SK-N-SH (cell line): ENCODE results near the gene ACSL3. TPM values are rescaled to one million over a fixed set of nuclear protein-coding genes. Genes with fewer than 3 reads are reported as not detected.
"Not testable (repeated sequence)": the region's sequence is repeated elsewhere in the genome, so short reads cannot be mapped to it uniquely, and the experiment has no call there.

Experiments
- CTCF ChIA-PET: fragments of 300-600, 350-600 bp; formaldehyde crosslinking; extraction: SDS; loops from one replicate; lab custom pipeline; 2021; lab: Yijun Ruan, JAX
- POLR2A ChIA-PET: fragments of 350-600 bp; sonication (Branson Sonifier 250); formaldehyde crosslinking; extraction: SDS; loops from one replicate; lab custom pipeline; 2020; ENCODE audit warnings: antibody characterized with exemption, inconsistent platforms; lab: Yijun Ruan, JAX
- DNase-seq: peaks from one replicate; pipeline ENCODE4 v3.0.0; 2012
- H2AFZ ChIP-seq: fragments of 200-600 bp; sonication (generic); 2 replicates; pipeline ENCODE4 v1.8.1; 2016; ENCODE audit warnings: antibody characterized with exemption, mild to moderate bottlenecking, low read depth
- H3F3A ChIP-seq: fragments of 200-600 bp; sonication (generic); replicated peaks from 2 replicates; pipeline ENCODE3; 2016; ENCODE audit warnings: antibody characterized with exemption, mild to moderate bottlenecking; ENCODE audit not compliant: insufficient read depth
- H3K27ac ChIP-seq, 2 experiments: fragments of 200-500 bp in 1 of 2; fragments of 200-600 bp in 1 of 2; sonication (Bioruptor generic) in 1 of 2; sonication (generic), shearing (Covaris generic) in 1 of 2; 2 replicates each; pipeline versions ENCODE4 v1.5.1 to v1.6.1; 2014 to 2016; ENCODE audit warnings: low read depth in 2 of 2, inconsistent platforms in 1 of 2, low read length in 1 of 2, mild to moderate bottlenecking in 1 of 2, mixed read lengths in 1 of 2
- H3K27me3 ChIP-seq: fragments of 200-600 bp; sonication (generic), shearing (Covaris generic); 2 replicates; pipeline ENCODE4 v1.6.1; 2016; ENCODE audit warnings: mixed run types; ENCODE audit not compliant: insufficient read depth
- H3K36me3 ChIP-seq, 2 experiments: fragments of 200-500 bp in 1 of 2; fragments of 200-600 bp in 1 of 2; sonication (Bioruptor generic) in 1 of 2; sonication (generic) in 1 of 2; replicated peaks in 1 of 2; 2 replicates each; pipeline versions ENCODE3 to v1.5.1; 2014 to 2016; ENCODE audit warnings: low read length in 1 of 2, mild to moderate bottlenecking in 1 of 2; ENCODE audit not compliant: insufficient read depth in 2 of 2, control insufficient read depth in 1 of 2
- H3K4me1 ChIP-seq, 2 experiments: fragments of 200-500 bp in 1 of 2; fragments of 200-600 bp in 1 of 2; sonication (Bioruptor generic) in 1 of 2; sonication (generic), shearing (Covaris generic) in 1 of 2; 2 replicates each; pipeline versions ENCODE4 v1.5.1 to v1.6.1; 2014 to 2016; ENCODE audit warnings: low read depth in 1 of 2, low read length in 1 of 2, mixed run types in 1 of 2; ENCODE audit not compliant: insufficient read depth in 2 of 2, control insufficient read depth in 1 of 2
- H3K4me2 ChIP-seq: fragments of 200-600 bp; sonication (generic), shearing (Covaris generic); 2 replicates; pipeline ENCODE4 v1.6.1; 2017; ENCODE audit warnings: mixed run types
- H3K4me3 ChIP-seq, 2 experiments: fragments of 200-500 bp in 1 of 2; fragments of 200-600 bp in 1 of 2; sonication (Bioruptor generic) in 1 of 2; sonication (generic), shearing (Covaris generic) in 1 of 2; 2 replicates each; pipeline versions ENCODE4 v1.5.1 to v1.8.1; 2014 to 2016; ENCODE audit warnings: low read depth in 2 of 2, inconsistent platforms in 1 of 2, low read length in 1 of 2, mild to moderate bottlenecking in 1 of 2, mixed read lengths in 1 of 2, moderate library complexity in 1 of 2
- H3K79me2 ChIP-seq: fragments of 200-600 bp; sonication (generic); 2 replicates; pipeline ENCODE4 v1.8.1; 2017; ENCODE audit warnings: mild to moderate bottlenecking; ENCODE audit not compliant: insufficient read depth
- H3K9ac ChIP-seq: fragments of 200-600 bp; sonication (generic); 2 replicates; pipeline ENCODE4 v1.6.1; 2017; ENCODE audit warnings: mixed run types
- H3K9me2 ChIP-seq: fragments of 200-600 bp; sonication (generic); 2 replicates; pipeline ENCODE4 v1.6.1; 2017; ENCODE audit warnings: mixed run types
- H3K9me3 ChIP-seq: fragments of 200-600 bp; sonication (generic); 2 replicates; pipeline ENCODE4 v1.6.1; 2017; ENCODE audit warnings: mixed run types, mild to moderate bottlenecking, moderate library complexity
- H4K20me1 ChIP-seq: fragments of 200-600 bp; sonication (generic); 2 replicates; pipeline ENCODE4 v1.6.1; 2017; ENCODE audit warnings: mild to moderate bottlenecking, mixed run types; ENCODE audit not compliant: insufficient read depth
- CHD2 ChIP-seq: fragments of 150-350 bp; IDR thresholded peaks from 2 replicates; pipeline ENCODE4 v1.6.1; 2018; ENCODE audit warnings: low read length; ENCODE audit not compliant: partially characterized antibody
- ELF1 ChIP-seq: IDR thresholded peaks from 2 replicates; pipeline ENCODE4 v1.4.0; 2012
- EZH2phosphoT487 ChIP-seq: fragments of 200-600 bp; sonication (generic); IDR thresholded peaks from 2 replicates; pipeline ENCODE4 v1.6.1; 2017; ENCODE audit warnings: low read depth, mixed run types, mild to moderate bottlenecking, antibody characterized with exemption, moderate library complexity, borderline replicate concordance
- FOXJ3 ChIP-seq: sonication (generic); formaldehyde crosslinking; IDR thresholded peaks from 2 replicates; pipeline ENCODE4 v1.5.1; 2020; ENCODE audit warnings: mild to moderate bottlenecking, missing genetic modification reagents
- FOXM1 ChIP-seq: IDR thresholded peaks from 2 replicates; pipeline ENCODE4 v1.4.0; 2012; ENCODE audit warnings: low read depth, mild to moderate bottlenecking
- JUND ChIP-seq: IDR thresholded peaks from 2 replicates; pipeline ENCODE4 v1.4.0; 2012
- NRF1 ChIP-seq: IDR thresholded peaks from 2 replicates; pipeline ENCODE4 v1.6.1; 2012; ENCODE audit warnings: low read depth, mild to moderate bottlenecking, low read length
- RCOR1 ChIP-seq: fragments of 150-350 bp; IDR thresholded peaks from 2 replicates; pipeline ENCODE4 v1.6.1; 2017; ENCODE audit warnings: antibody characterized with exemption, low read length
- REST ChIP-seq: IDR thresholded peaks from 2 replicates; pipeline ENCODE4 v1.6.1; 2012; ENCODE audit warnings: mild to moderate bottlenecking, low read depth, low read length, moderate library complexity
- SIN3A ChIP-seq: IDR thresholded peaks from 2 replicates; pipeline ENCODE4 v1.6.1; 2012; ENCODE audit warnings: low read depth, mild to moderate bottlenecking, low read length, moderate library complexity, borderline replicate concordance
- USF1 ChIP-seq: IDR thresholded peaks from 2 replicates; pipeline ENCODE4 v1.4.0; 2012; ENCODE audit warnings: low read depth, borderline replicate concordance
- YY1 ChIP-seq: IDR thresholded peaks from 2 replicates; pipeline ENCODE4 v1.4.0; 2012; ENCODE audit warnings: low read depth, mild to moderate bottlenecking
- WGBS: methylation state at CpG from one replicate; pipeline ENCODE4 v1.1.6; 2017; ENCODE audit warnings: low lambda C conversion rate; 5-methylcytosine and 5-hydroxymethylcytosine counted together
- polyA plus RNA-seq, 3 experiments: library from polyadenylated mRNA; depleted of rRNA; stranded (reverse); fragments of >200 nt; gene quantifications; 2 replicates each; pipeline ENCODE4 v1.2.3, GENCODE V29; 2012

ACSL3 gene
- polyA plus RNA-seq, 1 of the 3 experiments (the other 2 are of a cell fraction), result 15.7 TPM

GRCh38 chr2:222984908-222985307 is 124.1 kb downstream of the ACSL3 start:
- H3K4me1 ChIP-seq, result peaks cover 7 to 8% of the 10 kb centered on the region in 2 experiments; a peak in 2 of 4 replicates
- H3K4me3 ChIP-seq, result no peak overlapping the region
- no peaks in the 10 kb centered on the region for H3K79me2 ChIP-seq
- no peaks in the 10 kb centered on the region for H3K27me3 ChIP-seq
- no peaks in the 10 kb centered on the region for H3K36me3 ChIP-seq
- no peaks in the 10 kb centered on the region for H3K9me2 ChIP-seq
- WGBS, result 77% methylated on average over 2 of the region's 2 CpGs
- no peak overlapping the region for H3K9ac ChIP-seq
- ChIA-PET POLR2A (no interaction called here), CTCF (interaction anchor here (4.6 kb wide), 1 partner anchor 12 kb away, joined by 39 read pairs; no protein-coding TSS in a partner anchor)
- no peaks in the 10 kb centered on the region for H4K20me1 ChIP-seq
- no peak for TF ChIP-seq RCOR1
- no peak for TF ChIP-seq USF1
- no peak for TF ChIP-seq FOXJ3 (CRISPR knock-in tag)
- no peak for TF ChIP-seq ELF1
- no peak for TF ChIP-seq NRF1
- no peak for TF ChIP-seq JUND
- TF ChIP-seq REST, result no peak
- TF ChIP-seq YY1, result no peak
- TF ChIP-seq EZH2phosphoT487, result no peak
- TF ChIP-seq SIN3A, result no peak
- TF ChIP-seq FOXM1, result no peak
- no peak for TF ChIP-seq CHD2
- H3K9me3 ChIP-seq, result no peaks in the 10 kb centered on the region
- DNase-seq, result no peak
- no peak overlapping the region for H3K4me2 ChIP-seq
- no peak overlapping the region for H3K27ac ChIP-seq
- no peaks in the 10 kb centered on the region for H3F3A ChIP-seq
- no peak overlapping the region for H2AFZ ChIP-seq

DNA sequence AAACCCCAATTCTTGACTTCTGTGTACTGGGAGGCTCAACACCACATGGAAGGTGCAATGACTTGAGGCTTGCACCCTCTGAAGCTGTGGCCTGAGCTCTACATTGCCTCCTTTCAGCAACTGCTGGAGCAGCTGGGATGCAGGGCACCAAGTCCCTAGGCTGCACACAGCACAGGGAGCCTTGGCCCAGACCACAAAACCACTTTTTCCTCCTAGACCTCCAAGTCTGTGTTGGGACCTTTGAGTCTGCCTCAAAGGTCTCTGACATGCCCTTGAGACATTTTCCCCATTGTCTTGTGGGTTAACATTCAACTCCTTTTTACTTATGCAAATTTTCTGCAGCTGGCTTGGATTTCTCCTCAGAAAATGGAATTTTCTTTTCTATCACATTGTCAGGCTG is 128.6 kb downstream of the ACSL3 start:
- H3F3A ChIP-seq, result peaks cover 9% of the 10 kb centered on the region
- no peak overlapping the region for H3K9ac ChIP-seq
- CTCF ChIA-PET, result interaction anchor here (0.9 kb wide), 1 partner anchor 809 kb away, joined by 3 read pairs; no protein-coding TSS in a partner anchor
- no peaks in the 10 kb centered on the region for H3K9me2 ChIP-seq
- no peaks in the 10 kb centered on the region for H3K79me2 ChIP-seq
- no peaks in the 10 kb centered on the region for H3K36me3 ChIP-seq
- H3K27me3 ChIP-seq, result no peaks in the 10 kb centered on the region
- POLR2A ChIA-PET, result no interaction called here
- H3K4me3 ChIP-seq, result no peak overlapping the region
- H3K27ac ChIP-seq, result no peak overlapping the region
- no peaks in the 10 kb centered on the region for H4K20me1 ChIP-seq
- no peak for DNase-seq
- peaks cover 11 to 12% of the 10 kb centered on the region in 2 experiments for H3K4me1 ChIP-seq
- TF ChIP-seq YY1, result no peak
- H3K9me3 ChIP-seq, result no peaks in the 10 kb centered on the region
- no peak overlapping the region for H2AFZ ChIP-seq
- no peak overlapping the region for H3K4me2 ChIP-seq

- H3K9me2 ChIP-seq, H3K9me3 ChIP-seq, CTCF ChIA-PET, H3K4me3 ChIP-seq, H4K20me1 ChIP-seq, H3K36me3 ChIP-seq, DNase-seq, H3K27me3 ChIP-seq, H3K27ac ChIP-seq, H3K79me2 ChIP-seq, H3K4me2 ChIP-seq, H3K9ac ChIP-seq, POLR2A ChIA-PET, H2AFZ ChIP-seq: not testable (repeated sequence)
- Histone ChIP-seq H3K4me1 (peaks cover 18 to 20% of the 10 kb centered on the region in 2 experiments), H3F3A (peaks cover 14% of the 10 kb centered on the region)
- 70% methylated on average over 4 of the region's 4 CpGs for WGBS
Measured at GRCh38 chr2:222990206-222990605, 129.4 kb downstream of the ACSL3 start.
